IMR-90 (cell line): Measurements from ENCODE around the gene AKR1C8. TPM values are rescaled to one million over a fixed set of nuclear protein-coding genes. Genes with fewer than 3 reads are reported as not detected.

Experiments used
- ATAC-seq: fragments of 200-7000 bp; cut with Tn5 transposase; 2 replicates; pipeline ENCODE4 v1.9.1; 2020; ENCODE audit warnings: low read depth, mild to moderate bottlenecking, moderate library complexity
- BruUV-seq: library from RNA; stranded (reverse); fragments of 400-500 nt; replicated peaks from 2 replicates; lab custom pipeline; 2021; lab: Mats Ljungman, UMichigan
- CTCF ChIA-PET: fragments of 300-600 bp; formaldehyde crosslinking; extraction: SDS; loops from one replicate; lab custom pipeline; 2021; ENCODE audit warnings: antibody characterized with exemption; lab: Yijun Ruan, JAX
- POLR2A ChIA-PET: fragments of 300-600 bp; sonication (Branson Sonifier 250); formaldehyde crosslinking; loops from one replicate; lab custom pipeline; 2022; ENCODE audit warnings: antibody characterized with exemption; ENCODE audit not compliant: unreplicated experiment; lab: Charles Lee
- DNase-seq: peaks from one replicate; pipeline ENCODE4 v3.0.0; 2013
- H2AFZ ChIP-seq: replicated peaks from 2 replicates; pipeline ENCODE3; 2013; ENCODE audit warnings: low read length, mild to moderate bottlenecking; ENCODE audit not compliant: poor library complexity
- H2AK5ac ChIP-seq: 2 replicates; pipeline ENCODE4 v1.6.1; 2013; ENCODE audit warnings: low read depth, low read length, inconsistent platforms
- H2AK9ac ChIP-seq: replicated peaks from 2 replicates; pipeline ENCODE3; 2013; ENCODE audit warnings: mild to moderate bottlenecking, low read depth, low read length, moderate library complexity; ENCODE audit not compliant: poor library complexity
- H2BK120ac ChIP-seq: 2 replicates; pipeline ENCODE4 v1.6.1; 2013; ENCODE audit warnings: low read depth, low read length, inconsistent platforms
- H2BK15ac ChIP-seq: 3 replicates; pipeline ENCODE4 v1.6.1; 2013; ENCODE audit warnings: low read depth, low read length, inconsistent platforms
- H2BK20ac ChIP-seq: 2 replicates; pipeline ENCODE4 v1.6.1; 2013; ENCODE audit warnings: low read depth, mild to moderate bottlenecking, inconsistent platforms, low read length, moderate library complexity
- H2BK5ac ChIP-seq: 2 replicates; pipeline ENCODE4 v1.6.1; 2013; ENCODE audit warnings: mild to moderate bottlenecking, low read depth, low read length, inconsistent platforms; ENCODE audit not compliant: poor library complexity, severe bottlenecking
- H3K14ac ChIP-seq: replicated peaks from 2 replicates; pipeline ENCODE4 v1.6.1; 2013; ENCODE audit warnings: low read depth, low read length, inconsistent platforms
- H3K18ac ChIP-seq: 2 replicates; pipeline ENCODE4 v1.6.1; 2013; ENCODE audit warnings: low read depth, low read length, control low read depth
- H3K23ac ChIP-seq: 2 replicates; pipeline ENCODE4 v1.6.1; 2013; ENCODE audit warnings: low read depth, low read length, inconsistent platforms
- H3K27ac ChIP-seq: 2 replicates; pipeline ENCODE4 v1.5.1; 2013; ENCODE audit warnings: mild to moderate bottlenecking, control low read depth, low read length; ENCODE audit not compliant: insufficient read depth
- H3K27me3 ChIP-seq: 2 replicates; pipeline ENCODE4 v1.6.1; 2013; ENCODE audit warnings: low read length; ENCODE audit not compliant: control insufficient read depth, insufficient read depth
- H3K36me3 ChIP-seq: 2 replicates; pipeline ENCODE4 v1.6.1; 2013; ENCODE audit warnings: low read length, mixed read lengths; ENCODE audit not compliant: control insufficient read depth, insufficient read depth
- H3K4ac ChIP-seq: 2 replicates; pipeline ENCODE4 v1.6.1; 2013; ENCODE audit warnings: low read depth, low read length, inconsistent platforms
- H3K4me1 ChIP-seq: 2 replicates; pipeline ENCODE4 v1.6.1; 2013; ENCODE audit warnings: low read length, mixed read lengths; ENCODE audit not compliant: control insufficient read depth, insufficient read depth
- H3K4me2 ChIP-seq: 2 replicates; pipeline ENCODE4 v1.6.1; 2013; ENCODE audit warnings: low read depth, mild to moderate bottlenecking, control low read depth, low read length, moderate library complexity
- H3K4me3 ChIP-seq: 2 replicates; pipeline ENCODE4 v1.5.1; 2013; ENCODE audit warnings: low read depth, mild to moderate bottlenecking, control low read depth, low read length, moderate library complexity; ENCODE audit not compliant: insufficient read depth
- H3K56ac ChIP-seq: 2 replicates; pipeline ENCODE4 v1.6.1; 2013; ENCODE audit warnings: low read length, inconsistent platforms; ENCODE audit not compliant: insufficient read depth; ENCODE audit errors: extremely low read depth
- H3K79me1 ChIP-seq, 2 experiments: 2 replicates each; pipeline ENCODE4 v1.6.1; 2013; ENCODE audit warnings: low read length in 2 of 2, inconsistent platforms in 1 of 2, low read depth in 1 of 2
- H3K9ac ChIP-seq: 2 replicates; pipeline ENCODE4 v1.6.1; 2013; ENCODE audit warnings: low read depth, low read length, control low read depth
- H3K9me1 ChIP-seq: 2 replicates; pipeline ENCODE4 v1.6.1; 2013; ENCODE audit warnings: low read length, inconsistent platforms; ENCODE audit not compliant: insufficient read depth
- H3K9me3 ChIP-seq: 2 replicates; pipeline ENCODE4 v1.6.1; 2013; ENCODE audit warnings: low read length; ENCODE audit not compliant: control insufficient read depth, insufficient read depth
- H4K20me1 ChIP-seq: 2 replicates; pipeline ENCODE4 v1.6.1; 2013; ENCODE audit warnings: low read length, inconsistent platforms; ENCODE audit not compliant: insufficient read depth
- H4K5ac ChIP-seq: 2 replicates; pipeline ENCODE4 v1.6.1; 2013; ENCODE audit warnings: mild to moderate bottlenecking, low read depth, low read length, control low read depth
- H4K8ac ChIP-seq, 2 experiments: 2 replicates each; pipeline ENCODE4 v1.6.1; 2013; ENCODE audit warnings: low read depth in 2 of 2, low read length in 2 of 2, control low read depth in 1 of 2, inconsistent platforms in 1 of 2
- H4K91ac ChIP-seq: 2 replicates; pipeline ENCODE4 v1.6.1; 2013; ENCODE audit warnings: low read depth, low read length, inconsistent platforms; ENCODE audit not compliant: insufficient read depth
- CEBPB ChIP-seq: IDR thresholded peaks from 2 replicates; pipeline ENCODE4 v1.6.1; 2012; ENCODE audit warnings: low read depth, low read length, improper control_type of control experiment
- CTCF ChIP-seq: conservative IDR thresholded peaks from 2 replicates; pipeline ENCODE4 v1.5.1; 2012; ENCODE audit warnings: mild to moderate bottlenecking, low read depth, low read length, improper control_type of control experiment
- ELK1 ChIP-seq: fragments of 150-350 bp; IDR thresholded peaks from 2 replicates; pipeline ENCODE4 v1.6.1; 2016; ENCODE audit warnings: low read depth, mild to moderate bottlenecking, low read length, moderate library complexity, borderline replicate concordance
- FOS ChIP-seq: fragments of 150-350 bp; IDR thresholded peaks from 2 replicates; pipeline ENCODE4 v1.6.1; 2016; ENCODE audit warnings: low read depth, low read length
- MAFK ChIP-seq: IDR thresholded peaks from 2 replicates; pipeline ENCODE4 v1.6.1; 2012; ENCODE audit warnings: low read depth, low read length, improper control_type of control experiment
- MAZ ChIP-seq: IDR thresholded peaks from 2 replicates; pipeline ENCODE4 v1.6.1; 2012; ENCODE audit warnings: low read depth, mild to moderate bottlenecking, low read length, improper control_type of control experiment, moderate library complexity, borderline replicate concordance
- POLR2A ChIP-seq: IDR thresholded peaks from 2 replicates; pipeline ENCODE4 v1.6.1; 2012; ENCODE audit warnings: mild to moderate bottlenecking, low read depth, low read length
- RAD21 ChIP-seq: IDR thresholded peaks from 2 replicates; pipeline ENCODE4 v1.6.1; 2012; ENCODE audit warnings: low read length, improper control_type of control experiment
- RCOR1 ChIP-seq: IDR thresholded peaks from 2 replicates; pipeline ENCODE4 v1.6.1; 2012; ENCODE audit warnings: mild to moderate bottlenecking, low read length, improper control_type of control experiment; ENCODE audit not compliant: insufficient replicate concordance
- USF2 ChIP-seq: fragments of 150-350 bp; IDR thresholded peaks from 2 replicates; pipeline ENCODE4 v1.6.1; 2017; ENCODE audit warnings: mild to moderate bottlenecking, antibody characterized with exemption, low read length, low read depth
- WGBS, 2 experiments: methylation state at CpG; one replicate each; pipeline versions ENCODE4 v1.1.5 to v1.1.7; 2013; ENCODE audit warnings: missing lambda C conversion rate in 2 of 2; ENCODE audit not compliant: insufficient read length in 1 of 2; ENCODE audit errors: extremely low coverage in 2 of 2; 5-methylcytosine and 5-hydroxymethylcytosine counted together
- dilution Hi-C: fragments of 300-500 bp; cut with HindIII; formaldehyde crosslinking; loops from one replicate; pipeline ENCODE4 v1.14.3; 2018; ENCODE audit warnings: low sequenced_read_pairs; ENCODE audit not compliant: unreplicated experiment
- in situ Hi-C: fragments of 300-500 bp; cut with MboI; formaldehyde crosslinking; loops from 3 replicates; pipeline ENCODE4 v1.14.3; 2019; ENCODE audit warnings: low sequenced_read_pairs, inconsistent platforms, mixed read lengths
- intact Hi-C: fragments of 100-400 bp; cut with micrococcal nuclease; formaldehyde crosslinking; loops from 2 replicates; pipeline ENCODE4 v1.10.0; 2022
- polyA plus RNA-seq, 3 experiments: library from polyadenylated mRNA; depleted of rRNA; stranded (reverse); fragments of >200 nt; gene quantifications; 2 replicates each; pipeline ENCODE4 v1.2.3, GENCODE V29; 2012; ENCODE audit warnings: low replicate concordance in 1 of 3
- total RNA-seq: library from RNA; depleted of rRNA; stranded (reverse); fragments of >200 nt; gene quantifications from 2 replicates; pipeline ENCODE4 v1.2.3, GENCODE V29; 2012

AKR1C8 gene
- total and polyA plus RNA-seq, 2 of the 4 experiments (the other 2 are of a cell fraction): not detected

GRCh38 chr10:5188358-5188757 is 3.4 kb upstream of the AKR1C8 start:
- no peaks in the 10 kb centered on the region for H4K20me1 ChIP-seq
- no peak overlapping the region for H2AK9ac ChIP-seq
- H3K9me3 ChIP-seq: no peaks in the 10 kb centered on the region
- no peak overlapping the region for H2BK120ac ChIP-seq
- H2BK15ac ChIP-seq: no peak overlapping the region
- no peak overlapping the region for H4K91ac ChIP-seq
- H3K79me1 ChIP-seq: no peaks in the 10 kb centered on the region
- H3K18ac ChIP-seq: no peak overlapping the region
- no peak overlapping the region for H4K8ac ChIP-seq
- no peak overlapping the region for H3K9ac ChIP-seq
- H3K4ac ChIP-seq: no peak overlapping the region
- no peak for ATAC-seq
- no peak overlapping the region for H2BK20ac ChIP-seq
- H3K9me1 ChIP-seq: no peaks in the 10 kb centered on the region
- H3K4me3 ChIP-seq: no peak overlapping the region
- H3K36me3 ChIP-seq: no peaks in the 10 kb centered on the region
- no peak overlapping the region for H4K5ac ChIP-seq
- no peak overlapping the region for H2BK5ac ChIP-seq
- CTCF ChIA-PET: no interaction called here
- BruUV-seq: no TSS peak
- no peak for DNase-seq
- no peaks in the 10 kb centered on the region for H3K4me1 ChIP-seq
- no peak overlapping the region for H3K27ac ChIP-seq
- no peak overlapping the region for H3K4me2 ChIP-seq
- no peak overlapping the region for H3K23ac ChIP-seq
- H3K56ac ChIP-seq: no peak overlapping the region
- dilution Hi-C loops: no loop called here
- TF ChIP-seq FOS: no peak
- TF ChIP-seq MAZ: no peak
- no peak for TF ChIP-seq RCOR1
- no peak for TF ChIP-seq RAD21
- TF ChIP-seq CEBPB: no peak
- TF ChIP-seq CTCF: no peak
- no peak for TF ChIP-seq USF2
- TF ChIP-seq MAFK: no peak
- TF ChIP-seq POLR2A: no peak
- no peak for TF ChIP-seq ELK1
- 11% methylated on average over 1 of the region's 2 CpGs; no CpG with 5 or more reads in 1 of the 2 experiments for WGBS, 2 experiments
- in situ Hi-C loops: no loop called here
- intact Hi-C loops: no loop called here
- H2AK5ac ChIP-seq: no peak overlapping the region
- no peak overlapping the region for H2AFZ ChIP-seq
- POLR2A ChIA-PET: no interaction called here
- no peak overlapping the region for H3K14ac ChIP-seq
- H3K27me3 ChIP-seq: no peaks in the 10 kb centered on the region
